ENCODE data around the gene GEMIN7.

GEMIN7 gene

GRCh38 chr19:45066921-45067661, 12.0 kb upstream of the GEMIN7 start:
- DNase-seq (ENCODE audit: low read depth) = no peak
- H3K36me3 ChIP-seq (ENCODE audit: control insufficient read depth, insufficient read depth, low read length, severe bottlenecking) = peaks cover 76% of the 10 kb centered on the region
- H3K9ac ChIP-seq (ENCODE audit: low read length) = no peak overlapping the region
- H3K9me3 ChIP-seq (ENCODE audit: control insufficient read depth, low read length) = no peaks in the 10 kb centered on the region
- H3K4me3 ChIP-seq (ENCODE audit: low read length) = no peak overlapping the region
- H3K4me1 ChIP-seq (ENCODE audit: control insufficient read depth, insufficient read depth, low read length) = no peaks in the 10 kb centered on the region
- no peaks in the 10 kb centered on the region for H3K27me3 ChIP-seq (replicated peaks; ENCODE audit: control insufficient read depth, insufficient read depth, low read length)

- DNase-seq (ENCODE audit: low read depth) = no peak
- Histone ChIP-seq H3K27me3 (replicated peaks; ENCODE audit: control insufficient read depth, insufficient read depth, low read length) (no peaks in the 10 kb centered on the region), H3K36me3 (ENCODE audit: control insufficient read depth, insufficient read depth, low read length, severe bottlenecking) (peaks cover 67% of the 10 kb centered on the region), H3K9ac (ENCODE audit: low read length) (no peak overlapping the region), H3K9me3 (ENCODE audit: control insufficient read depth, low read length) (no peaks in the 10 kb centered on the region), H3K4me1 (ENCODE audit: control insufficient read depth, insufficient read depth, low read length) (no peaks in the 10 kb centered on the region), H3K4me3 (ENCODE audit: low read length) (no peak overlapping the region)
Measured at GRCh38 chr19:45068041-45068440, 11.0 kb upstream of the GEMIN7 start.

- Histone ChIP-seq H3K9ac (ENCODE audit: low read length) (no peak overlapping the region), H3K36me3 (ENCODE audit: control insufficient read depth, insufficient read depth, low read length, severe bottlenecking) (peaks cover 59% of the 10 kb centered on the region), H3K4me3 (ENCODE audit: low read length) (no peak overlapping the region), H3K9me3 (ENCODE audit: control insufficient read depth, low read length) (no peaks in the 10 kb centered on the region), H3K27me3 (replicated peaks; ENCODE audit: control insufficient read depth, insufficient read depth, low read length) (no peaks in the 10 kb centered on the region), H3K4me1 (ENCODE audit: control insufficient read depth, insufficient read depth, low read length) (no peaks in the 10 kb centered on the region)
- DNase-seq (ENCODE audit: low read depth) = peak; percentile 15
Measured at GRCh38 chr19:45069056-45069455, 10.0 kb upstream of the GEMIN7 start.

- H3K9me3 ChIP-seq (ENCODE audit: control insufficient read depth, low read length) = no peaks in the 10 kb centered on the region
- H3K36me3 ChIP-seq (ENCODE audit: control insufficient read depth, insufficient read depth, low read length, severe bottlenecking) = peaks cover 47% of the 10 kb centered on the region
- H3K4me3 ChIP-seq (ENCODE audit: low read length) = no peak overlapping the region
- DNase-seq (ENCODE audit: low read depth) = no peak
- no peaks in the 10 kb centered on the region for H3K4me1 ChIP-seq (ENCODE audit: control insufficient read depth, insufficient read depth, low read length)
- H3K9ac ChIP-seq (ENCODE audit: low read length) = no peak overlapping the region
- no peaks in the 10 kb centered on the region for H3K27me3 ChIP-seq (replicated peaks; ENCODE audit: control insufficient read depth, insufficient read depth, low read length)
Measured at GRCh38 chr19:45070214-45070613, 8.8 kb upstream of the GEMIN7 start.

- Histone ChIP-seq H3K36me3 (ENCODE audit: control insufficient read depth, insufficient read depth, low read length, severe bottlenecking) (peaks cover 39% of the 10 kb centered on the region), H3K9me3 (ENCODE audit: control insufficient read depth, low read length) (no peaks in the 10 kb centered on the region), H3K4me1 (ENCODE audit: control insufficient read depth, insufficient read depth, low read length) (no peaks in the 10 kb centered on the region), H3K27me3 (replicated peaks; ENCODE audit: control insufficient read depth, insufficient read depth, low read length) (no peaks in the 10 kb centered on the region), H3K9ac (ENCODE audit: low read length) (no peak overlapping the region), H3K4me3 (ENCODE audit: low read length) (no peak overlapping the region)
- DNase-seq (ENCODE audit: low read depth) = no peak
Measured at GRCh38 chr19:45070861-45071544, 8.1 kb upstream of the GEMIN7 start.

- H3K36me3 ChIP-seq (ENCODE audit: control insufficient read depth, insufficient read depth, low read length, severe bottlenecking) = peaks cover 38% of the 10 kb centered on the region
- no peaks in the 10 kb centered on the region for H3K4me1 ChIP-seq (ENCODE audit: control insufficient read depth, insufficient read depth, low read length)
- no peaks in the 10 kb centered on the region for H3K27me3 ChIP-seq (replicated peaks; ENCODE audit: control insufficient read depth, insufficient read depth, low read length)
- H3K4me3 ChIP-seq (ENCODE audit: low read length) = no peak overlapping the region
- no peak overlapping the region for H3K9ac ChIP-seq (ENCODE audit: low read length)
- H3K9me3 ChIP-seq (ENCODE audit: control insufficient read depth, low read length) = no peaks in the 10 kb centered on the region
- no peak for DNase-seq (ENCODE audit: low read depth)
Measured at GRCh38 chr19:45071545-45071938, 7.5 kb upstream of the GEMIN7 start.

- Histone ChIP-seq H3K4me1 (ENCODE audit: control insufficient read depth, insufficient read depth, low read length) (no peaks in the 10 kb centered on the region), H3K4me3 (ENCODE audit: low read length) (no peak overlapping the region), H3K27me3 (replicated peaks; ENCODE audit: control insufficient read depth, insufficient read depth, low read length) (no peaks in the 10 kb centered on the region), H3K9ac (ENCODE audit: low read length) (no peak overlapping the region), H3K9me3 (ENCODE audit: control insufficient read depth, low read length) (no peaks in the 10 kb centered on the region), H3K36me3 (ENCODE audit: control insufficient read depth, insufficient read depth, low read length, severe bottlenecking) (peaks cover 32% of the 10 kb centered on the region)
- DNase-seq (ENCODE audit: low read depth) = no peak
Measured at GRCh38 chr19:45071969-45072790, 6.9 kb upstream of the GEMIN7 start.

- Histone ChIP-seq H3K9ac (ENCODE audit: low read length) (no peak overlapping the region), H3K27me3 (replicated peaks; ENCODE audit: control insufficient read depth, insufficient read depth, low read length) (no peaks in the 10 kb centered on the region), H3K4me3 (ENCODE audit: low read length) (no peak overlapping the region), H3K36me3 (ENCODE audit: control insufficient read depth, insufficient read depth, low read length, severe bottlenecking) (peaks cover 13% of the 10 kb centered on the region), H3K4me1 (ENCODE audit: control insufficient read depth, insufficient read depth, low read length) (peaks cover 5% of the 10 kb centered on the region), H3K9me3 (ENCODE audit: control insufficient read depth, low read length) (no peaks in the 10 kb centered on the region)
- DNase-seq (ENCODE audit: low read depth) = no peak
Measured at GRCh38 chr19:45074744-45075300, 4.2 kb upstream of the GEMIN7 start.

GRCh38 chr19:45075301-45076028, 3.6 kb upstream of the GEMIN7 start:
- DNase-seq (ENCODE audit: low read depth) = peak; percentile 26
- H3K9ac ChIP-seq (ENCODE audit: low read length) = peak overlapping the region; percentile 61
- peaks cover 7% of the 10 kb centered on the region for H3K36me3 ChIP-seq (ENCODE audit: control insufficient read depth, insufficient read depth, low read length, severe bottlenecking)
- peaks cover 12% of the 10 kb centered on the region for H3K4me1 ChIP-seq (ENCODE audit: control insufficient read depth, insufficient read depth, low read length)
- no peaks in the 10 kb centered on the region for H3K9me3 ChIP-seq (ENCODE audit: control insufficient read depth, low read length)
- H3K27me3 ChIP-seq (replicated peaks; ENCODE audit: control insufficient read depth, insufficient read depth, low read length) = no peaks in the 10 kb centered on the region
- H3K4me3 ChIP-seq (ENCODE audit: low read length) = peak overlapping the region; percentile 66

- peak; percentile 68 for DNase-seq (ENCODE audit: low read depth)
- no peaks in the 10 kb centered on the region for H3K9me3 ChIP-seq (ENCODE audit: control insufficient read depth, low read length)
- H3K9ac ChIP-seq (ENCODE audit: low read length) = peak within 1 kb of the TSS; percentile 61
- H3K4me3 ChIP-seq (ENCODE audit: low read length) = peak within 1 kb of the TSS; percentile 66
- H3K4me1 ChIP-seq (ENCODE audit: control insufficient read depth, insufficient read depth, low read length) = peaks cover 15% of the 10 kb centered on the region
- H3K27me3 ChIP-seq (replicated peaks; ENCODE audit: control insufficient read depth, insufficient read depth, low read length) = no peaks in the 10 kb centered on the region
- H3K36me3 ChIP-seq (ENCODE audit: control insufficient read depth, insufficient read depth, low read length, severe bottlenecking) = peaks cover under 1% of the 10 kb centered on the region
Measured at GRCh38 chr19:45076029-45076850, 2.8 kb upstream of the GEMIN7 start, which contains the start of gene ZNF296. ZNF296 (minus strand) TSS chr19:45076478; CDS start chr19:45076373, 105 bp downstream.
